ENCODE measurements around the gene DHRSX. TPM values are rescaled to one million over a fixed set of nuclear protein-coding genes. Genes with fewer than 3 reads are reported as not detected.

Gene DHRSX
- polyA plus RNA-seq, 3 donors = 12.9 to 33.2 (median 28.3) TPM

DNA sequence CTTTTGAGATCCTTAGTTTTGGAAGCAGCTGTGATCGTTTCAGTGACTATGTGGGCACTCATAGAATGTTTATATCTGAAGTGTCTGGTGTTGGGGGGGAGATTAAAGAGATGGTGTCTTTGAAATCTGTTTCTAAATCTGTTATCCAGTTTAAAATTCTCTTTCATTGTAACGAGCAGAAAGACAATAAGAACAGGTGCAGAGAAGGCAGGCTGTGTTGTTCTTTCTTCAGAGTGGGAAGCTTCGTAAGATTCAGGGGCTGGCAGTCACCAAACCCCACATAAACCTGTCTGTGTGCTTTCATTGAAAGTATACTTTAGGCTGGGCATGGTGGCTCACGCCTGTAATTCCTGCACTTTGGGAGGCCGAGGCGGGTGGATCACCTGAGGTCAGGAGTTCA is 16.3 kb upstream of the DHRSX start:
- Histone ChIP-seq H3K9me3 (replicated peaks in 1 of 2; ENCODE audit: control insufficient read depth in 1 of 2, insufficient read depth in 1 of 2, low read length in 2 of 2) (no peaks in the 10 kb centered on the region), H3K9ac (ENCODE audit: insufficient read depth, low read length, poor library complexity, severe bottlenecking) (no peak overlapping the region), H2AFZ (ENCODE audit: insufficient read depth, low read depth, low read length, poor library complexity, severe bottlenecking) (no peak overlapping the region), H3K79me2 (ENCODE audit: insufficient read depth, low read length) (no peaks in the 10 kb centered on the region), H3K4me1 (ENCODE audit: control insufficient read depth in 1 of 2, insufficient read depth in 2 of 2, low read length in 2 of 2) (peaks cover 16 to 17% of the 10 kb centered on the region in 2 donors), H3K27ac (ENCODE audit: low read depth in 1 of 2, low read length in 2 of 2) (no peak overlapping the region), H3K4me2 (replicated peaks; ENCODE audit: extremely low read depth, low read length, poor library complexity, severe bottlenecking) (no peak overlapping the region), H3K4me3 (replicated peaks in 1 of 3; ENCODE audit: low read depth in 2 of 3, low read length in 3 of 3) (no peak overlapping the region), H3K27me3 (ENCODE audit: control insufficient read depth in 2 of 2, insufficient read depth in 2 of 2, low read length in 2 of 2) (no peaks in the 10 kb centered on the region), H3K36me3 (replicated peaks in 1 of 2; ENCODE audit: control insufficient read depth in 1 of 2, insufficient read depth in 2 of 2, low read length in 2 of 2) (no peaks in the 10 kb centered on the region), H4K20me1 (ENCODE audit: insufficient read depth, low read length) (no peaks in the 10 kb centered on the region)
- Mint-ChIP-seq H3K36me3 (no peaks in the 10 kb centered on the region), H3K4me1 (peaks cover 2% of the 10 kb centered on the region), H3K27me3 (ENCODE audit: low read depth in 3 of 3) (peaks cover 2 to 4% (median 4%) of the 10 kb centered on the region in 3 donors), H3K9me3 (peaks cover 0 to 2% (median 0%) of the 10 kb centered on the region in 7 donors), H3K27ac (no peak overlapping the region), H3K4me3 (no peak overlapping the region)
- no peak for DNase-seq
- TF ChIP-seq, protein P1, sequence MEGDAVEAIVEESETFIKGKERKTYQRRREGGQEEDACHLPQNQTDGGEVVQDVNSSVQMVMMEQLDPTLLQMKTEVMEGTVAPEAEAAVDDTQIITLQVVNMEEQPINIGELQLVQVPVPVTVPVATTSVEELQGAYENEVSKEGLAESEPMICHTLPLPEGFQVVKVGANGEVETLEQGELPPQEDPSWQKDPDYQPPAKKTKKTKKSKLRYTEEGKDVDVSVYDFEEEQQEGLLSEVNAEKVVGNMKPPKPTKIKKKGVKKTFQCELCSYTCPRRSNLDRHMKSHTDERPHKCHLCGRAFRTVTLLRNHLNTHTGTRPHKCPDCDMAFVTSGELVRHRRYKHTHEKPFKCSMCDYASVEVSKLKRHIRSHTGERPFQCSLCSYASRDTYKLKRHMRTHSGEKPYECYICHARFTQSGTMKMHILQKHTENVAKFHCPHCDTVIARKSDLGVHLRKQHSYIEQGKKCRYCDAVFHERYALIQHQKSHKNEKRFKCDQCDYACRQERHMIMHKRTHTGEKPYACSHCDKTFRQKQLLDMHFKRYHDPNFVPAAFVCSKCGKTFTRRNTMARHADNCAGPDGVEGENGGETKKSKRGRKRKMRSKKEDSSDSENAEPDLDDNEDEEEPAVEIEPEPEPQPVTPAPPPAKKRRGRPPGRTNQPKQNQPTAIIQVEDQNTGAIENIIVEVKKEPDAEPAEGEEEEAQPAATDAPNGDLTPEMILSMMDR (IDR thresholded peaks at IDR 0.05) = no peak
- intact Hi-C loops (cut with micrococcal nuclease) = no loop called here
- WGBS (ENCODE audit: insufficient coverage) = 80% methylated on average over 1 of the region's 6 CpGs

GRCh38 chrX:2516623-2517022 is 15.8 kb upstream of the DHRSX start:
- Mint-ChIP-seq H3K27me3 (ENCODE audit: low read depth in 3 of 3) (peaks cover 2 to 4% (median 4%) of the 10 kb centered on the region in 3 donors), H3K9me3 (peaks cover 0 to 2% (median 0%) of the 10 kb centered on the region in 7 donors), H3K36me3 (no peaks in the 10 kb centered on the region), H3K27ac (no peak overlapping the region), H3K4me3 (no peak overlapping the region), H3K4me1 (peaks cover 2% of the 10 kb centered on the region)
- no peaks in the 10 kb centered on the region for H3K36me3 ChIP-seq (replicated peaks in 1 of 2; ENCODE audit: control insufficient read depth in 1 of 2, insufficient read depth in 2 of 2, low read length in 2 of 2)
- H3K4me1 ChIP-seq (ENCODE audit: control insufficient read depth in 1 of 2, insufficient read depth in 2 of 2, low read length in 2 of 2) = peaks cover 12% of the 10 kb centered on the region in 2 donors
- H2AFZ ChIP-seq (ENCODE audit: insufficient read depth, low read depth, low read length, poor library complexity, severe bottlenecking) = no peak overlapping the region
- no peak overlapping the region for H3K27ac ChIP-seq (ENCODE audit: low read depth in 1 of 2, low read length in 2 of 2)
- no peak for DNase-seq
- WGBS (ENCODE audit: insufficient coverage) = 100% methylated on average over 4 of the region's 5 CpGs
- no peaks in the 10 kb centered on the region for H3K27me3 ChIP-seq (ENCODE audit: control insufficient read depth in 2 of 2, insufficient read depth in 2 of 2, low read length in 2 of 2)
- H3K9me3 ChIP-seq (replicated peaks in 1 of 2; ENCODE audit: control insufficient read depth in 1 of 2, insufficient read depth in 1 of 2, low read length in 2 of 2) = no peaks in the 10 kb centered on the region
- no peaks in the 10 kb centered on the region for H3K79me2 ChIP-seq (ENCODE audit: insufficient read depth, low read length)
- intact Hi-C loops (cut with micrococcal nuclease) = no loop called here
- TF ChIP-seq, protein P1 (IDR thresholded peaks at IDR 0.05) = no peak
- H3K4me2 ChIP-seq (replicated peaks; ENCODE audit: extremely low read depth, low read length, poor library complexity, severe bottlenecking) = no peak overlapping the region
- no peak overlapping the region for H3K4me3 ChIP-seq (replicated peaks in 1 of 3; ENCODE audit: low read depth in 2 of 3, low read length in 3 of 3)
- no peaks in the 10 kb centered on the region for H4K20me1 ChIP-seq (ENCODE audit: insufficient read depth, low read length)
- H3K9ac ChIP-seq (ENCODE audit: insufficient read depth, low read length, poor library complexity, severe bottlenecking) = no peak overlapping the region

All from CD14-positive monocyte (primary cell).